GM19025 (cell line): ENCODE measurements around the gene HM13.
A peak's percentile ranks its signal among the peaks of the same experiment; 100 is the strongest.
"Not testable (repeated sequence)": the region's sequence is repeated elsewhere in the genome, so short reads cannot be mapped to it uniquely, and the experiment has no call there.

ENCODE experiments used
- ATAC-seq: cut with Tn5 transposase; IDR thresholded peaks from one replicate; pipeline ENCODE4 v1.9.1; 2021; ENCODE audit warnings: mild to moderate bottlenecking, low read depth, moderate library complexity; ENCODE audit not compliant: unreplicated experiment

The HM13 gene

DNA sequence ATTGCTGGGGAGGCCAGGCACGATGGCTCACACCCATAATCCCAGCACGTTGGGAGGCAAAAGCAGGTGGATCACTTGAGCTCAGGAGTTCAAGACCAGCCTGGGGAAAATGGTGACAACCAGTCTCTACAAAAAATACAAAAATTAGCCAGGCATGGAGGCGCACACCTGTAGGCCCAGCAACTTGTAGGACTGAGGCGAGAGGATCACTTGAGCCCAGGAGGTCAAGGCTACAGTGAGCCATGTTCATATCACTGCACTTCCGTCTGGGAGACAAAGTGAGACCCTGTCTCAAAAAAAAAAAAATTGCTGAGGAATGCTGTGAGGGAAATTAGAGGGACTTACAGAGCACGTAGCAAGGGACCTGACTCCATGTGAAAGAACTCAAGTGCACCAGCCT is 50.0 kb downstream of the HM13 start:
- no peak for ATAC-seq

DNA sequence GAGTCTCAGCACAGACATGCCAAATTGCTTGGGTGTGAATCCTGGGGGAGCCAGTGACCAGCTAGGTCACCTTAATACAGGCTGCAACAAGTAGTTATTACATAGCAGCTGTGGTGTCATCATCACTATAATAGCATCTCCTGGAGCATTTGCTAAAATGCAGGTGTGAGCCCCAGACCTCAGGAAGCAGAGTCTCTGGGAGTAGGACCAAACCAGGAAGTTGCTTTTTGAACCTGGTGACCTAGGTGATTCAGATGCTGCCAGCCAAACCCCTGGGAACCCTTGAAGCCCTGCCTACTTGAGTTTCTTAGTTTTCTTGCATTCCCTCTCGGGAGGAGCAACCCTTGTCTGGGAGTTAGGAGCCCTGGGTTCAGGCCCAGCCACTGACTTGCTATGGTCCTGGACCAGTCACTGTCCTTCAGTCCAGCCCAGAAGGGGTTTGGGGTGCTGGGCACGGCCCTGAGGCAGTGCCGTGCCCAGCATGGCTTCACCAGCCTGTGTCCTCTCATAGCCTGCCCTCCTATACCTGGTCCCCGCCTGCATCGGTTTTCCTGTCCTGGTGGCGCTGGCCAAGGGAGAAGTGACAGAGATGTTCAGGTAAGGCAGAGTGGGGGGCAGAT is 51.6 kb downstream of the HM13 start:
- ATAC-seq: no peak

DNA sequence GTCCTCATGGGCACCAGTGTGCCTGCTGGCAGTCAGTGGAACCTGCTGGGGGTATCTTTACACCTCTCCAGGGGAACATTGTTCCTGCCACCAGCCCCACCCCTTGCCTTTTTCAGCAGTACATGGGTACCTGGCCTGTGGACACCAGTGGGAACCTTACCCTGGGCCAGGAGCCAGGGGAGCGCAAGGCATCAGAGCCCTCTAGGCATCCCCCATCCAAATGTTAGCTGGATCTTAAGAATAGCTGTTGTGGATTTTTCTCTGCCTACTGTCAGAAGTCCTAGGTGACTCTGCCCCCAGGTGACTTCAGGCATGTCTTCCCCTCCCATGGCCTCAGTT is 52.0 kb downstream of the HM13 start:
- no peak for ATAC-seq

DNA sequence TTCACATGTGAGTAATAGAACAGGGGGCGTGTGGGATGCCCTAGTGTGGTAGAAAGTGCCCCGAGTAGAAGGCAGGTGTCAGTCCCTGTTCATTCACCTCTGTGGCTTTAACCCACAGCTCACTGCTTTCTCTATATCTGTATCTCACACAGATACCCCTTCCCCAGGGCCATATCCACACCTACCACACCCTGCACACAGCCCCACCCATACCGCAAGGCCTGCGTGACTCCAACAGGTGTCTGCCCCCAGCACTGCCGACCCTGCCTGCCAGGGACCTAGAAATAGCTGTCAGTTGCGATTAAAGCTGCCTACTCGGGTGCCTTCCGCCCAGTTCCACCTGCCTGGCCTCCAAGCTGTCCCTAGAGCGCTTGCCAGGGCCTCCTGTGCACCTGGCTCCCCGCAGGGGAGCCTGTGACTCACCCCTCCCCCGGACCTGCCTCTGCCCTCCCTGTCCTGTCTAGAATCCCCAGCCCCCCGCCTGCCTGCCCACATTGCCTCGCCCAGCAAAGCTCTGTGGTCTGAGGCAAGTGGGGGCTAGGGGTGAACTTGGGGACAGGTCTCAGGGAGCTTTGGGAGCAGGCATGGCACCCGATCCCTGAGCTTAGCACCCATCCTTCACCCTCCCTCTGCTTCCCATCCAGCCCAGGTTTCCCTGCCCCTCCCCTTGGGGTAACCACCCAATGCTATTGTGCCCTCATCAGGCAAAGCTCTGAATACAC is 52.6 kb downstream of the HM13 start:
- no peak for ATAC-seq

DNA sequence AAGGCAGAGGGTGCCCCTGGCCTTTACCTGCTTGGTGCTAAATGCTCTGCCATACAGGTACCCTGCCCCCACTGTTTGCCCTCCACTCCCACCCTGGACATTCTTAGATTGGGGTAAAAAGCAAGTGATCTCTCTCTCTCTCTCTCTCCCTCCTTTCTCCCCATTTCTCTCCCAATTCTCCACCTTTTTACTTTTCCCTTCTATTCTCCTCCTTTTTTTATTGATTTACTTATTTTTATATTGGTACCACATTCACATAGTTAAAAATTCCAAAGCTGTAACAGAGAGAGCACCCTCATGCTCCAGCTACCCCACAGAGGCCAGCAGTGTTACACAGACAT is 53.1 kb downstream of the HM13 start:
- ATAC-seq: no peak

DNA sequence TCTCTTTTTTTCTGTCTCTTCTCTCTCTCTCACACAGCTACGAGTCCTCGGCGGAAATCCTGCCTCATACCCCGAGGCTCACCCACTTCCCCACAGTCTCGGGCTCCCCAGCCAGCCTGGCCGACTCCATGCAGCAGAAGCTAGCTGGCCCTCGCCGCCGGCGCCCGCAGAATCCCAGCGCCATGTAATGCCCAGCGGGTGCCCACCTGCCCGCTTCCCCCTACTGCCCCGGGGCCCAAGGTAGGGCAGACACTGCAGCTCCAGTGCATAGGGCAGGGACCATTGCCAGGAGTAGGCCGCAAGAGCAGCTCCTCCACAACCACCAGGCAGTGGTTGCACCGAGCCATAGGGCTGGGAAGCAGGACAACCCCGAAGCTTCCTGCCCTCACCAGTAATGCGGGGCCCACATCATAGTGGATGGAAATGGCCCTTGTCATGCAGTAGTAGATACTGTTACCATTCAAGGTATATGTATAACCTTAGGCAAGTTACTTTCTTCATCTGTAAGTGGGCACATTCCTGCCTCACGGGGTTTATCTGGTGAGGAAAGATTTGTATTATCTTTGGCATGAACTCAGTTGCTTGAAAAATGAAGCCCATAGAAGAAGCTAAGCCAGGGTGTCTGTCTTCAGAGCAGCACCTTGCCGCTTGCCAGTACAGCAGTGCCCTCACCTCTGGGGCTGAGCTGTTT is 53.9 kb downstream of the HM13 start:
- no peak for ATAC-seq

DNA sequence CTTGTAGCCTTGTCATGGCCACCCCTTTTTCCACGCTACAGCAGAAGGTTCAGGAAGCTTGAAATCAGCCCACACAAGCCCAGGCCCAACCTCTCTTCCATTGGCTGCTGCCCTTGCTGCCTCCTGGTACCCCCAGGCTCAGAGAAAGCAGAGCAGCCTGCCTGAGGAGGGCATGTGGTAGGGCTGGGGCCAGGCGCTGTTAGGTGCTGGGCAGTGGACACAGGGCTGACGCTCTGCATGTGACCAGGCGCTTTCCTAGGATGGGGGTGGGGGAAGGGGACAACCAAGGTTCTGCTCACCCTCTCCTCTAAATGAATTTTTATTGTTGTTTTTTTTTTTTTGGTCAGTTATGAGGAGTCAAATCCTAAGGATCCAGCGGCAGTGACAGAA is 54.5 kb downstream of the HM13 start:
- no peak for ATAC-seq

DNA sequence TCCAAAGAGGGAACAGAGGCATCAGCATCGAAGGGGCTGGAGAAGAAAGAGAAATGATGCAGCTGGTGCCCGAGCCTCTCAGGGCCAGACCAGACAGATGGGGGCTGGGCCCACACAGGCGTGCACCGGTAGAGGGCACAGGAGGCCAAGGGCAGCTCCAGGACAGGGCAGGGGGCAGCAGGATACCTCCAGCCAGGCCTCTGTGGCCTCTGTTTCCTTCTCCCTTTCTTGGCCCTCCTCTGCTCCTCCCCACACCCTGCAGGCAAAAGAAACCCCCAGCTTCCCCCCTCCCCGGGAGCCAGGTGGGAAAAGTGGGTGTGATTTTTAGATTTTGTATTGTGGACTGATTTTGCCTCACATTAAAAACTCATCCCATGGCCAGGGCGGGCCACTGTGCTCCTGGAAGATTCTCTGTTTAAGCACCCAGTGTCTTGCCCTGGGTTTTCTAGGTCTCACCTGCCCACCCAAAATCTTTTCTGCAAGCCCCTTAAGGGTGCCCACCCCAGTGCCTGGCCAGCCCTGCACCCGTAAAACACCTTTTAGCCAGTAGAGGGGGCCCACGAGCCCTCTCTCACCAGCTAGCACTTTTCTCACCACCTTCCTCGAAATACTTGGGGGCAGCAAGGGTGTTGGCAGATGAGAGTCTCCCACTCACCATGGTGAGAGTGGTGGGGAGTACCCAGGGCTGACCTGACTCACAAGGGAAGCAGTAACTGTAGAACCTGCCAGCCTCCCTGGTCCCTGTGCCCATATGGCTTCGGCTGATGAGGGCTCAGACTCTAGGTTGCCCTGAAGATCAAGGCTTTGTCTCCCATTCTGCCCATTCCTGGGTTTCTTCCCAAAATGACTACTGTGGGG is 55.1 kb downstream of the HM13 start:
- no peak for ATAC-seq

DNA sequence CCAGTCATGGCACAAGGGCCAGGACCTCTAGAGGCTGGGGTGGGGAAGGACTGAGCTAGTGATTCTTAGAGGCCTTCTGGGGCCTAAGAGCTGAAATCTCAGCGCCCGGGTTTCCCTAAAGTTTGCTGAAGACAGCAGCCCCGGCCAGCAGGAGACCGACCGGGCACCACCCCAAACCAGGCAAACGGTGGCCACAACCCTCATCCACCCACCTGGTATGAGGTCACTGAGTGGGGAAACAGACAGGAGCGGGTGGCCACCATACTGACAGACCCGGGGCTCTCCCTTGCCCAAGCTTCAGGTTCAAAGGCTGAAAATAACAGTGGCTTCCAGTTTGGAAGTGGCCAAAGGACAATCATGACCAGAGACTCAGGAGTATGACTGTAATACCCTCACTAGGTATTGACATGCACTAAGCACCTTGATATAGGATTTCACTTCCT is 55.8 kb downstream of the HM13 start:
- no peak for ATAC-seq

DNA sequence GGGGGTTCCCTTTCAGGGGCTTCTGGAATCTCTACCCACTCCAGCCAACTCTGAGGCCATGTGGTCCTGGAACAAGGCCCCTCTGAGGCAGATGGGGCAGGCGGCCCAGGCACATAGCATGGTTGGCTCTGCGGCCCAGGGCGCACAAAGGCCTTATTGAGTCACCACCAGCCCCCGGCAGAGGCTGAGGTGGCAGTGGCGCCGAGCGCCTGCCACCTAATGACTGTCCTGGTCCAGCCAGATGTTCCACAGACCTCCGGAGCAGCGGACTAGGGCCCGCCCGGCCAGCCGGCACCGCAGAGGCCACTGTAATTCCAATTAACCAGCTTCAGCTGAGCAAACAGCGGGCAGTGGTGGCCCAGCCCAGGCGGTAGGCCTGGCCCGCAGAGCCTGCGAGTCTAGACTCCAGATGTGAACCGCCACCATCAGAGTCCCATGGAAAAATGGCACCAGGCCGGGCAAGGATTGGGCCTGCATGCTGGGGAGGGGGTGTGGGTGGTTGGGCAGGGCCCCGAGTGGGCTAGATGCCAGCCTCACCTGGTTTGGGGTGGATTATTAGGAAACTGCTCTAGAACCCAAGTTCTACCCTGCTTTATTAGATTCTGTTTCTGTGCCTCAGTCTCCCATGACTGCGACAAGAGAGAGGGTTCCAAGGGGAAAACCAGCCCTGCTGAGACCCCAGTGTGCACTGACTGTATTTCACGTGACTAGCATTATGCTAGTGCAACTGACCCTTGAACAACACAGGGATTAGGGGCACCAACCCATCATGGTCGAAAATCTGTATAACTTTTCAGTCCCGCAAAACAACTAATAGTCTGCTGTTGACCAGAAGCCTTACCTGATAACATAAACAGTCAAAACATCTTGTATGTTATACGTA is 56.7 kb downstream of the HM13 start:
- no peak for ATAC-seq

DNA sequence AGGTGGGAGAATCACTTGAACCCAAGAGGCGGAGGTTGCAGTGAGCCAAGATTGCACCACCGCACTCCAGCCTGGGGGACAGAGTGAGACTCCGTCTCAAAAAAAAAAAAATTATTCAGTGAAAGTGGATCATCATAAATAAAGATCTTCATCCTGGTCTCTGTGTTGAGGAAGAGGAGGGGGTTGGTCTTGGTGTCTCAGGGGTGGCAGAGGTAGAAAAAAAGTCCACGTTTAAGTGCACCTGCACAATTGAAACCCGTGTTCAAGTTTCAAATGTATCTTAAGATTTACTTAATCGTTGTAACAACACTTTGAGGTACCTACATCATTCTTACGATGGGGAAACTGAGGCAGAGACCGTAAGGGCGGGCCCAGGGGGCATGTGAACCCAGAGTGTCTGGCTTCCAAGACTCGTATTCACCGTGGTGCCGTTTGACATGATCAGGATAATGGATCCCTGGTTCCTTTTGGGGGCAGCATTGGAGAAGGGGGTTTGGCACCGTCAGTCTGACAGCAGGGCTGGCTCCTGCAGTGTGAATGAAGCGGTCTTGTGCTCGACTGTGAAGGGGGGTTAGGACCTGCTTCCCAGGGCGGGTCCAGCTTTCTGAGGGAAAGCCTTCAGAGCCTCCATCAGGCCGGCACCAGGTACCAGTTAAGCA is 57.9 kb downstream of the HM13 start:
- no peak for ATAC-seq

DNA sequence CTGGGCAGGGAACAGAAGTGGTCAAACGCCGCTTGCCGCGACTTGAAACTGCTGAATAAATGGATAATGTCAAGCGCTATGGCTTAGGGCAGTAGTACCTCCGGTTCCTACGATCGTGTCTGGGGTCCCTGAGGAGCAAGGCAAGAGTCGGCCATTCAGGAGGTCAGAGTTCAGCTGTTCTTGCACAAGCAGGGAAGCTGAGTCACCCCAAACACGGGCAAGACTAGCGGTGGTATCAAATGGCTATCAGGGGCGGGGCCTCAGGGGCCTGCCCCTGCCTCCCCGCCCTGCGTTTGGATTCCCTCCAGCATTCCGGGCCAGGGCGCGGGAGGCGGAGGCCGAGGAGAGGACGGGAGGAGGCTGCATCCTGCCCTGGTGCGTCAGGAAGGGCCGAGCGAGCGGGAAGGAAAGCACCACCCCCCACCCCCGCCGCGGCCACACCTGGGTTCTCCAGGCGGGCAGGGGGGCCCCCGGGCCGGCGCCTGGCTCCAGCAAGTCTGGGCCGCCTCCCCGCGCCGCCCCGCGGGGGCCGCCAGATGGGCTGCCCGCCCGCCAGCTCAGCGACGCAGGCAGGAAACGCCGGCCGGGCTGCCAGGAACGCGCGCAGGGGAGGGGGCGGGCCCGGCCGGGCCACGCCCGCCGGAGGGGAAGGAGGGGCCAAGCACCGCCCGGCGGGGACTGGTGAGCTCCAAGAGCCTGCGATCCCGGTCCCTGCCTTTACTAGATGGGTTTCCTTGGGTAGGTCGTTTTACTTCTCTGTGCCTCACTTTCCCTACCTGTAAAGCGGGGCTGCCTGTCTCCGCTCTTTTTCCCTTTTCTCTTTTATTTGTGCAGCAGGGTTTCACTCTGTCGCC is 58.7 kb downstream of the HM13 start:
- peak; percentile 91 for ATAC-seq

DNA sequence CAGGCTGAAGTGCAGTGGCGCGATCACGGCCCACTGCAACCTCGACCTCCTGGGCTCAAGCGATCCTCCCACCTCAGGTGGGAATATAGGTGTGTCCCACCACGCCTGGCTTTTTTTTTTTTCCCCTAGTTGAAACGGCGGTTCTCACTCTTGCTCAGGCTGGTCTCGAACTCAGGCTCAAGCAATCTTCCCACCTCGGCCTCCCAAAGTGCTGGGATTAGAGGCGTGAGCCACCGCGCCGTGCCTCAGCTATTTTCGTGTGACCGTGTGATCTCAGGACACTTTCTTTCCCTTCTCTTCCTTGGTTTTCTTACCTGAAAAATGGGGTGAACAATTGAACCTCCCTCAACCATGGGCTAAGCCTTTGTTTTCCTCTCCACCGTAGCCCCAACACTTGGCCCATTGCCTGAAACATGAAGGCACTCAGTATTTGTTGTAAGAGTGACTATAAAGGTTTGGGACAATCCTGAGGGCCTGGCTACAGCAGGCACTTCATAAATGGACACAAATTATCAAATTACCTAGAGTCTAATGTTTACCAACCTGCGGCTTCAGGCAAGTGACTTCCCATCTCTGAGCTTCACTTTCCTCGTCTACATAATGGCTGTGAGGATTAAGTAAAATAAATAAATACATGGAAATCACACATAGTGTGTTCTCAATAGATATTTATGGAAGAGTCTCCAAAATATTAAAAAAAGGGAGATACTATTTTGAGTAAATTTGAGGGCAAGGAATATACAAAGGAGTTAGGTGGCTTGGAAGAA is 59.5 kb downstream of the HM13 start:
- ATAC-seq: peak; percentile 5

DNA sequence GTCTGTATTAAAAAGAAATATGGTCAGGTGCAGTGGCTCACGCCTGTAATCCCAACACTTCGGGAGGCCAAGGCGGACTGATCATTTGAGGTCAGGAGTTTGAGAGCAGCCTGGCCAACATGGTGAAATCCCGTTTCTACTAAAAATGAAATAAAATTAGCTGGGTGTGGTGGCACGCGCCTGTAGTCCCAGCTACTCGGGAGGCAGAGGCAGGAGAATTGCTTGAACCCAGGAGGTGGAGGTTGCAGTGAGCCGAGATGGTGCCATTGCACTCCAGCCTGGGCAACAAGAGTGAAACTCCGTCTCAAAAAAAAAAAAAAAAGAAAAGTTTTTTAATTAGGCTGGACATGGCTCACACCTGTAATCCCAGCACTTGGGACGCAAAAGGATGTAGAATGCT is 60.7 kb downstream of the HM13 start:
- ATAC-seq: not testable (repeated sequence)

DNA sequence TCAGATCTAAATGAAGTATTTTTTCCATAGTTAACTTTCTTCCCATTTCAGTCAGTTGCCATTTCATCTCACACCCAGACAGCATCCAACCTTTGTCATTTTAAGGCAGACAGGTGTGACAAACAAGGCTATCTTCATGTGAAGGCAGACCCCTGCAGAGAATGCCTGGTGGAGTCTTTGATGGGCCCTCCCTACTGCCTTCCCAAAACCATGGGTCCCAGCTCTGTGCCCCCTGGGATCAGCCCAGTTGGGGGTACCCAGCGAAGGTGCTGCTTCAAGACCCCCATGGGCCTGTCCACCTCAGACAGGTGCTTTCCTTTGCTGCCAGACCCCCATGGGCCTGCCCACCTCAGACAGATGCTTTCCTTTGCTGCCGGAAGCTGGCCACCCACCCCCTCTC is 62.5 kb downstream of the HM13 start:
- ATAC-seq: no peak

DNA sequence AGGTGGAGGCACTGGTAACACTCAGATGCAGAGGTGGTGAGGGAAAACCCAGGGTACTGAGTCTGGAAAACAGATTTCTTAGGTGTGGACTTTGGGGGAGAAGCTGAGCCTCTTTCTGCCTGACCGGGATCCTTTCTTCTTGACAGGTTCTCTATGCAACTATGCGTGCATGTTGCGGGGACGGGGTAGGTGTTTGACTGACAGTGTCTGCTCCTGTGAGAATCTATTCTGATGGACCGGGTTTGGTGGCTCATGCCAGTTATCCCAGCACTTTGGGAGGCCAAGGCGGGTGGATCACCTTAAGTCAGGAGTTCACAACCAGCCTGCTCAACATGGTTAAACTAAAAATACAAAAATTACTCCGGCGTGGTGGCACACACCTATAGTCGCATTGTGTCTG is 63.0 kb downstream of the HM13 start:
- no peak for ATAC-seq

DNA sequence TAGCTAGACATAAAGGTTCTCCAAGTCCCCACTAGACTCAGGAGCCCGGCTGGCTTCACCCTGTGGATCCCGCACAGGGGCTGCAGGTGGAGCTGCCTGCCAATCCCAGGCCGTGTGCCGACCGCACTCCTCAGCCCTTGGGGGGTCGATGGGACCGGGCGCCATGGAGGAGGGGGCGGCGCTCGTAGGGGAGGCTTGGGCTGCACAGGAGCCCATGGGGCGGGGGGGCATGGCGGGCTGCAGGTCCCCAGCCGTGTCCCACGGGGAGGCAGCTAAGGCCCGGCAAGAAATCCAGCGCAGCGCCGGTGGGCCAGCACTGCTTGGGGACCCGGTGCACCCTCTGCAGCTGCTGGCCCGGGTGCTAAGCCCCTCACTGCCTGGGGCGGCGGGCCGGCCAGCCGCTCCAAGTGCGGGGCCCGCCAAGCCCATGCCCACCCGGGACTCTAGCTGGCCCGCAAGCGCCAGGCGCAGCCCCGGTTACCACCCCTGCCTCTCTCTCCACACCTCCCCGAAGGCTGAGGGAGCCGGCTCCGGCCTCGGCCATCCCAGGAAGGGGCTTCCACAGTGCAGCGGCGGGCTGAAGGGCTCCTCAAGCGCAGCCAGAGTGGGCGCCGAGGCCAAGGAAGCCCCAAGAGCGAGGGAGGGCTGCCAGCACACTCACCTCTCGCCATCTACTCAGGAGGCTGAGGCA is 64.4 kb downstream of the HM13 start:
- ATAC-seq: no peak
